K562 treated with DMSO at 1 percent for 12 hours (cell line): ENCODE results near the gene NUDT15. TPM values are rescaled to one million over a fixed set of nuclear protein-coding genes. Genes with fewer than 3 reads are reported as not detected.

Experiments used
- total RNA-seq: library from RNA; unstranded; fragments of 300-600 nt; gene quantifications from 2 replicates; pipeline ENCODE4 v1.2.3, GENCODE V29; 2022; ENCODE audit not compliant: insufficient read depth

NUDT15 gene
- total RNA-seq, result 7.5 and 11.6 TPM in 2 replicates

GRCh38 chr13:48037346-48038173 lies at the start of gene NUDT15:
Gene NUDT15 (plus strand): TSS chr13:48037726. CDS start chr13:48037747, 21 bp downstream.

GRCh38 chr13:48001114-48001881 lies 36.2 kb upstream of the NUDT15 start, which contains the start of gene SUCLA2:
Gene SUCLA2 (minus strand): TSS chr13:48001273. CDS start chr13:48001269, 4 bp downstream.

GRCh38 chr13:48094781-48095502 lies 57.4 kb downstream of the NUDT15 start, which contains the start of gene MED4:
Gene MED4 (minus strand): TSS chr13:48095104. CDS start chr13:48095078, 26 bp downstream.

Other genes starting within 250 kb of the NUDT15 start
- 17.4 and 24.7 TPM in 2 replicates for gene SUCLA2, start 36.5 kb upstream of the NUDT15 start, total RNA-seq
- 17.1 and 23.0 TPM in 2 replicates for gene MED4, start 57.4 kb downstream of the NUDT15 start, total RNA-seq
- gene ITM2B, start 195.5 kb downstream of the NUDT15 start, total RNA-seq, result 47.7 and 97.2 TPM in 2 replicates